GM12878 (cell line): ENCODE results near the gene ELOA. TPM values are rescaled to one million over a fixed set of nuclear protein-coding genes. Genes with fewer than 3 reads are reported as not detected.

Experiments used
- ATAC-seq: fragments of 200-7000 bp; cut with Tn5 transposase; 3 replicates; pipeline ENCODE4 v1.9.1; 2020; ENCODE audit warnings: mild to moderate bottlenecking, moderate library complexity
- BruUV-seq: library from RNA; stranded (reverse); fragments of 400-500 nt; replicated peaks from 2 replicates; lab custom pipeline; 2021; lab: Mats Ljungman, UMichigan
- CTCF ChIA-PET: fragments of 300-600 bp; sonication (Branson Sonifier 250); formaldehyde crosslinking; extraction: SDS; loops from one replicate; lab custom pipeline; 2021; ENCODE audit warnings: inconsistent platforms; lab: Yijun Ruan, JAX
- POLR2A ChIA-PET: fragments of 350-600 bp; formaldehyde crosslinking; extraction: SDS; loops from one replicate; lab custom pipeline; 2021; ENCODE audit warnings: inconsistent platforms; lab: Charles Lee
- RAD21 ChIA-PET: fragments of 300-600 bp; sonication (Branson Sonifier 250); formaldehyde crosslinking; loops from one replicate; lab custom pipeline; 2023; ENCODE audit warnings: antibody characterized with exemption; ENCODE audit not compliant: unreplicated experiment; lab: Charles Lee
- SMC1A ChIA-PET: fragments of 300-600 bp; sonication (Branson Sonifier 250); formaldehyde crosslinking; loops from one replicate; lab custom pipeline; 2023; ENCODE audit not compliant: unreplicated experiment, uncharacterized antibody; lab: Charles Lee
- DNase-seq: peaks from one replicate; pipeline ENCODE4 v3.0.0-alpha.2; 2011; ENCODE audit warnings: low read depth, low spot score
- FAIRE-seq: peaks from 3 replicates; lab custom pipeline; 2011; peaks lifted over from hg19 to GRCh38; lab: Jason Lieb, UNC
- H2AFZ ChIP-seq: 2 replicates; pipeline ENCODE4 v1.6.0; 2011; ENCODE audit warnings: low read depth, low read length, control low read depth; ENCODE audit not compliant: control insufficient read depth
- H3K27ac ChIP-seq: 2 replicates; pipeline ENCODE4 v1.5.1; 2011; ENCODE audit warnings: control low read depth; ENCODE audit not compliant: control insufficient read depth, insufficient read depth
- H3K27me3 ChIP-seq, 2 experiments: replicated peaks in 1 of 2; 2 replicates each; pipeline versions ENCODE4 v1.6.0 to v1.6.1; 2011; ENCODE audit warnings: low read length in 1 of 2; ENCODE audit not compliant: control insufficient read depth in 2 of 2, insufficient read depth in 2 of 2
- H3K36me3 ChIP-seq, 2 experiments: 2 replicates each; pipeline ENCODE4 v1.5.1; 2011; ENCODE audit warnings: low read length in 1 of 2; ENCODE audit not compliant: control insufficient read depth in 2 of 2, insufficient read depth in 2 of 2
- H3K4me1 ChIP-seq: 2 replicates; pipeline ENCODE4 v1.6.1; 2011; ENCODE audit warnings: mild to moderate bottlenecking, low read length, moderate library complexity, mixed read lengths; ENCODE audit not compliant: control insufficient read depth, insufficient read depth
- H3K4me2 ChIP-seq: 2 replicates; pipeline ENCODE4 v1.6.0; 2011; ENCODE audit warnings: control low read depth; ENCODE audit not compliant: control insufficient read depth, insufficient read depth
- H3K4me3 ChIP-seq: fragments of 200-600 bp; sonication (generic); 2 replicates; pipeline ENCODE4 v1.5.1; 2016
- H3K79me2 ChIP-seq: 2 replicates; pipeline ENCODE4 v1.6.0; 2011; ENCODE audit warnings: low read length; ENCODE audit not compliant: control insufficient read depth, insufficient read depth
- H3K9ac ChIP-seq: 2 replicates; pipeline ENCODE4 v1.8.0; 2011; ENCODE audit warnings: low read length, control low read depth, mixed read lengths; ENCODE audit not compliant: control insufficient read depth, insufficient read depth
- H3K9me3 ChIP-seq: replicated peaks from 3 replicates; pipeline ENCODE4 v1.5.1; 2011; ENCODE audit warnings: mild to moderate bottlenecking, low read length; ENCODE audit not compliant: control insufficient read depth, insufficient read depth
- H4K20me1 ChIP-seq: 2 replicates; pipeline ENCODE4 v1.6.0; 2011; ENCODE audit not compliant: control insufficient read depth, insufficient read depth
- BMI1 ChIP-seq: fragments of 450-650 bp; IDR thresholded peaks from 2 replicates; pipeline ENCODE4 v1.6.1; 2016; ENCODE audit warnings: mild to moderate bottlenecking, moderate library complexity, borderline replicate concordance
- CREB1 ChIP-seq: IDR thresholded peaks from 2 replicates; pipeline ENCODE4 v1.6.1; 2012; ENCODE audit warnings: low read depth, mild to moderate bottlenecking, inconsistent platforms
- GATAD2B ChIP-seq: fragments of 450-650 bp; conservative IDR thresholded peaks from 2 replicates; pipeline ENCODE4 v1.6.1; 2017; ENCODE audit warnings: low read depth, mild to moderate bottlenecking, moderate library complexity
- MTA3 ChIP-seq: IDR thresholded peaks from 2 replicates; pipeline ENCODE4 v1.6.1; 2012; ENCODE audit warnings: low read length, inconsistent platforms, borderline replicate concordance
- NR2C1 ChIP-seq: fragments of 450-650 bp; IDR thresholded peaks from 2 replicates; pipeline ENCODE4 v1.6.1; 2017; ENCODE audit warnings: antibody characterized with exemption, mild to moderate bottlenecking, moderate library complexity
- NR2F1 ChIP-seq: fragments of 450-650 bp; conservative IDR thresholded peaks from 2 replicates; pipeline ENCODE4 v1.6.1; 2017; ENCODE audit warnings: mild to moderate bottlenecking
- PKNOX1 ChIP-seq: fragments of 450-650 bp; IDR thresholded peaks from 2 replicates; pipeline ENCODE4 v1.6.1; 2016; ENCODE audit warnings: mild to moderate bottlenecking
- SRF ChIP-seq, 2 experiments: IDR thresholded peaks; 2 replicates each; pipeline ENCODE4 v1.6.1; 2011; ENCODE audit warnings: low read depth in 2 of 2, low read length in 2 of 2, mild to moderate bottlenecking in 1 of 2, moderate library complexity in 1 of 2
- YBX1 ChIP-seq: fragments of 450-650 bp; IDR thresholded peaks from 2 replicates; pipeline ENCODE4 v1.6.1; 2016; ENCODE audit warnings: antibody characterized with exemption
- ZSCAN29 ChIP-seq: fragments of 450-650 bp; IDR thresholded peaks from 2 replicates; pipeline ENCODE4 v1.6.1; 2017; ENCODE audit warnings: mild to moderate bottlenecking, moderate library complexity
- WGBS: methylation state at CpG from one replicate; pipeline ENCODE4 v1.1.6; 2016; ENCODE audit warnings: low lambda C conversion rate; ENCODE audit not compliant: insufficient replicate concordance, insufficient coverage; ENCODE audit errors: missing lambda C conversion rate; 5-methylcytosine and 5-hydroxymethylcytosine counted together
- in situ Hi-C: fragments of 300-500 bp; cut with MboI; formaldehyde crosslinking; loops from 9 replicates; pipeline ENCODE4 v1.14.3; 2018; ENCODE audit warnings: mixed read lengths
- intact Hi-C: fragments of 100-400 bp; cut with micrococcal nuclease; formaldehyde crosslinking; loops from one replicate; pipeline ENCODE4 v1.14.2; 2022; ENCODE audit not compliant: unreplicated experiment
- polyA plus RNA-seq, 11 experiments: library from polyadenylated mRNA; depleted of rRNA in 4 of 11; unstranded in 6 of 11; stranded (reverse) in 5 of 11; fragments of >200 nt; fragmentation: Nextera tagmentation in 4 of 11; fragmentation: Illumina TruSeq in 1 of 11; extraction: Ambion mirVana in 4 of 11; extraction: Trizol in 1 of 11; gene quantifications; 1 replicate in 1 of 11; 2 replicates in 10 of 11; pipeline versions ENCODE4 v1.2.1 to v1.2.3, GENCODE V29; 2011 to 2016; ENCODE audit warnings: inconsistent platforms in 2 of 11, missing spikeins in 2 of 11, low read depth in 1 of 11
- total RNA-seq, 4 experiments: library from RNA; depleted of rRNA in 3 of 4; stranded (reverse); fragments of >200 nt in 3 of 4; fragmentation: Illumina TruSeq in 1 of 4; extraction: Trizol in 1 of 4; gene quantifications; 2 replicates each; pipeline versions ENCODE4 v1.2.1 to v1.2.3, GENCODE V29; 2013 to 2021
- TF ChIP-seq, protein P1 (sequence below): IDR thresholded peaks from 2 replicates; pipeline ENCODE4 v1.6.1; 2011; ENCODE audit warnings: low read depth, mild to moderate bottlenecking, low read length, moderate library complexity, borderline replicate concordance; ENCODE audit errors: extremely low read depth
- TF ChIP-seq, protein P2 (sequence below): fragments of 450-650 bp; IDR thresholded peaks from 2 replicates; pipeline ENCODE4 v1.6.1; 2018; ENCODE audit warnings: mild to moderate bottlenecking, low read depth, moderate library complexity; ENCODE audit not compliant: partially characterized antibody

Gene ELOA
- total and polyA plus RNA-seq, 10 of the 15 experiments (the other 5 are each of a cell fraction or from before 2014, with no cell fraction given): 20.1 to 63.6 (median 39.8) TPM

DNA sequence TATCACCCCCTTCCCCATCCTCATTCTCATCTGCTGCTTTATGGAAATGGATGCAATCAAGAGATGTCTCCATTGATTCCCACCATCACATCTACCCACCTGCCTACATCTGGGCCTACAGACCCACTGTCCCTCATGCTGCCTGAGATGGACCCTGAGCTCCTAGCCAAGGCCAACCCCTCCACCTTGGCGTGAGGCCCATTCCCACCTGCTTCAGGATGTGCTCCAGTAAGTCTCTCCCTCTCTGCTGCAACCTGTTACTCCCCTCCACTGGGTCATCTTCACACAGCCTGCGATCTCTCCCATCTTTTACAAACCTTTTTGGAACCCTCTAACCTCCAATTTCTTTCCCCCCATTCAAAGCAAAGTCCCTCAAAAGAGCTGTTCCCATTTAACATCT is 61.8 kb downstream of the ELOA start:
- ChIA-PET SMC1A (interaction anchor here (0.8 to 1.0 kb wide), 2 partner anchors 13 to 33 kb away, joined by 3 to 4 read pairs; partner anchors contain the start of gene LYPLA2), RAD21 (interaction anchor here (1.5 kb wide), 1 partner anchor 112 kb away, joined by 6 read pairs; no protein-coding TSS in a partner anchor), CTCF (interaction anchor here (0.6 to 7.5 kb wide), 4 partner anchors 30 to 112 kb away, joined by 3 to 63 read pairs (median 4); no protein-coding TSS in a partner anchor), POLR2A (no interaction called here)
- Histone ChIP-seq H3K4me1 (peaks cover 14% of the 10 kb centered on the region), H2AFZ (no peak overlapping the region), H3K36me3 (peaks cover 0 to 8% of the 10 kb centered on the region in 2 experiments; a peak in 2 of 4 replicates), H3K27ac (no peak overlapping the region), H3K9ac (no peak overlapping the region), H3K9me3 (no peaks in the 10 kb centered on the region), H3K4me2 (no peak overlapping the region), H3K79me2 (no peaks in the 10 kb centered on the region; the same call in 1 of the 2 replicates), H4K20me1 (no peaks in the 10 kb centered on the region), H3K27me3 (no peaks in the 10 kb centered on the region), H3K4me3 (no peak overlapping the region)
- FAIRE-seq (no peak), ATAC-seq (no peak), DNase-seq (no peak)
- BruUV-seq: no TSS peak
- TF ChIP-seq, protein P1, sequence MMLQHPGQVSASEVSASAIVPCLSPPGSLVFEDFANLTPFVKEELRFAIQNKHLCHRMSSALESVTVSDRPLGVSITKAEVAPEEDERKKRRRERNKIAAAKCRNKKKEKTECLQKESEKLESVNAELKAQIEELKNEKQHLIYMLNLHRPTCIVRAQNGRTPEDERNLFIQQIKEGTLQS: no peak
- 100% methylated on average over 2 of the region's 2 CpGs for WGBS
- in situ Hi-C loops (loop anchor here (5.0 to 10.0 kb wide), 2 partner anchors 60 to 112 kb away; partner anchors contain the start of gene FUCA1), intact Hi-C loops (no loop called here)

DNA sequence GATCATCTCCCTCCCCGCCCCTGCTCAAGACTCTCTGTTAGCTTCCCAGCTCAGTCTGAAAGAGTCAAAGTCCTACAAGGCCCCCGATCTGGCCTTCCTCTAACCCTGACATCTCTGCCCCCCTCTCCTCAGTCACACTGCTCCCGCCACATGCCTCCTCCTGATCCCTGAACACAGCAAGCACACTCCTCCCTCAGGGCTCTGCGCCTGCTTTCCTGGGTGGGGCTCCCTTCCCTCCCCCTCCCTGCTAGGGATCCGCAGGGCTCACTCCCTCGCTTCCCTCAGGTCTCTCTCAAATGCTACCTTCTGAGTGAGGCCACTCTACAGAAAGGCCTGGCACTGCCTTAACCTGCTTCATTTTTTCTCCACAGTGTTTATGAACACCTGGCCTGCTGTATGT is 63.0 kb downstream of the ELOA start:
- Histone ChIP-seq H3K36me3 (peaks cover 0 to 8% of the 10 kb centered on the region in 2 experiments; a peak in 2 of 4 replicates), H3K27ac (no peak overlapping the region), H3K9ac (no peak overlapping the region), H3K4me3 (no peak overlapping the region), H3K27me3 (no peaks in the 10 kb centered on the region), H3K9me3 (no peaks in the 10 kb centered on the region), H2AFZ (no peak overlapping the region), H4K20me1 (no peaks in the 10 kb centered on the region), H3K4me1 (peaks cover 26% of the 10 kb centered on the region), H3K79me2 (no peaks in the 10 kb centered on the region), H3K4me2 (no peak overlapping the region)
- ATAC-seq (no peak), DNase-seq (no peak), FAIRE-seq (no peak)
- SMC1A ChIA-PET: interaction anchor here (1.0 to 6.9 kb wide), 7 partner anchors 10 to 111 kb away, joined by 3 to 117 read pairs (median 4); no protein-coding TSS in a partner anchor
- TF ChIP-seq GATAD2B (no peak), YBX1 (no peak), NR2F1 (no peak), MTA3 (no peak), PKNOX1 (no peak), NR2C1 (no peak), CREB1 (no peak), BMI1 (no peak), SRF (IDR thresholded peaks at IDR 0.05; ENCODE audit: low read depth in 2 of 2, low read length in 2 of 2) (no peak), ZSCAN29 (no peak)
- TF ChIP-seq, protein P2, sequence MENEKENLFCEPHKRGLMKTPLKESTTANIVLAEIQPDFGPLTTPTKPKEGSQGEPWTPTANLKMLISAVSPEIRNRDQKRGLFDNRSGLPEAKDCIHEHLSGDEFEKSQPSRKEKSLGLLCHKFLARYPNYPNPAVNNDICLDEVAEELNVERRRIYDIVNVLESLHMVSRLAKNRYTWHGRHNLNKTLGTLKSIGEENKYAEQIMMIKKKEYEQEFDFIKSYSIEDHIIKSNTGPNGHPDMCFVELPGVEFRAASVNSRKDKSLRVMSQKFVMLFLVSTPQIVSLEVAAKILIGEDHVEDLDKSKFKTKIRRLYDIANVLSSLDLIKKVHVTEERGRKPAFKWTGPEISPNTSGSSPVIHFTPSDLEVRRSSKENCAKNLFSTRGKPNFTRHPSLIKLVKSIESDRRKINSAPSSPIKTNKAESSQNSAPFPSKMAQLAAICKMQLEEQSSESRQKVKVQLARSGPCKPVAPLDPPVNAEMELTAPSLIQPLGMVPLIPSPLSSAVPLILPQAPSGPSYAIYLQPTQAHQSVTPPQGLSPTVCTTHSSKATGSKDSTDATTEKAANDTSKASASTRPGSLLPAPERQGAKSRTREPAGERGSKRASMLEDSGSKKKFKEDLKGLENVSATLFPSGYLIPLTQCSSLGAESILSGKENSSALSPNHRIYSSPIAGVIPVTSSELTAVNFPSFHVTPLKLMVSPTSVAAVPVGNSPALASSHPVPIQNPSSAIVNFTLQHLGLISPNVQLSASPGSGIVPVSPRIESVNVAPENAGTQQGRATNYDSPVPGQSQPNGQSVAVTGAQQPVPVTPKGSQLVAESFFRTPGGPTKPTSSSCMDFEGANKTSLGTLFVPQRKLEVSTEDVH: no peak
- CTCF ChIA-PET: interaction anchor here (0.8 to 7.5 kb wide), 5 partner anchors 11 to 111 kb away, joined by 4 to 109 read pairs (median 63); partner anchors contain the start of gene PITHD1
- no TSS peak for BruUV-seq
- in situ Hi-C loops: loop anchor here (5.0 to 10.0 kb wide), 2 partner anchors 59 to 111 kb away; partner anchors contain the start of gene FUCA1
- POLR2A ChIA-PET: no interaction called here
- 73% methylated on average over 4 of the region's 6 CpGs for WGBS
- RAD21 ChIA-PET: interaction anchor here (0.6 to 1.5 kb wide), 2 partner anchors 49 to 110 kb away, joined by 3 to 6 read pairs; no protein-coding TSS in a partner anchor
- intact Hi-C loops: no loop called here
